Activated T-cell treated with anti-CD3 and anti-CD28 coated beads for 1 hour (primary cell): ENCODE results near the gene DHX58.
A peak's percentile ranks its signal among the peaks of the same experiment; 100 is the strongest.

Source experiments
- DNase-seq: peaks from one replicate; pipeline ENCODE4 v3.0.0-alpha.2; 2020; ENCODE audit warnings: low read depth

DHX58 gene

DNA sequence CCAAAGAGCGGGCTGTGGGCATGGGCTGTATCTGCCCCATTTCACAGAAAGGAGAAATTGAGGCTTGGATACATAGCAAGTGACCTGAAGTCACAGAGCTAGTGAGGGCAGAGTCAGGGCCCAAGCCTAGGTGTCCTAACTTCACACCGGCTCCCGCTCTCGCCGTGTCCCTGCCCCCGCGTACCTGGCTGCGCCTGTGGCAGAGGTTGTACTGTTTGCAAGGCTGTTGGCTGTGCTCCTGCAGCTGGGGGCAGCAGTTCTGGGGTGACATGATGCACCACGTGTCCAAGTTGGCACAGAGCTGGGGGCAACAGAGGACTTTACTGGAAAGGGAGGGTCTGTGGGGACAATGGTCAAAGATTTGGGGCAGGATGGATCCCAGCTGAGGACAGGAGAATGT, 3.4 kb downstream of the DHX58 start:
- no peak for DNase-seq

DNA sequence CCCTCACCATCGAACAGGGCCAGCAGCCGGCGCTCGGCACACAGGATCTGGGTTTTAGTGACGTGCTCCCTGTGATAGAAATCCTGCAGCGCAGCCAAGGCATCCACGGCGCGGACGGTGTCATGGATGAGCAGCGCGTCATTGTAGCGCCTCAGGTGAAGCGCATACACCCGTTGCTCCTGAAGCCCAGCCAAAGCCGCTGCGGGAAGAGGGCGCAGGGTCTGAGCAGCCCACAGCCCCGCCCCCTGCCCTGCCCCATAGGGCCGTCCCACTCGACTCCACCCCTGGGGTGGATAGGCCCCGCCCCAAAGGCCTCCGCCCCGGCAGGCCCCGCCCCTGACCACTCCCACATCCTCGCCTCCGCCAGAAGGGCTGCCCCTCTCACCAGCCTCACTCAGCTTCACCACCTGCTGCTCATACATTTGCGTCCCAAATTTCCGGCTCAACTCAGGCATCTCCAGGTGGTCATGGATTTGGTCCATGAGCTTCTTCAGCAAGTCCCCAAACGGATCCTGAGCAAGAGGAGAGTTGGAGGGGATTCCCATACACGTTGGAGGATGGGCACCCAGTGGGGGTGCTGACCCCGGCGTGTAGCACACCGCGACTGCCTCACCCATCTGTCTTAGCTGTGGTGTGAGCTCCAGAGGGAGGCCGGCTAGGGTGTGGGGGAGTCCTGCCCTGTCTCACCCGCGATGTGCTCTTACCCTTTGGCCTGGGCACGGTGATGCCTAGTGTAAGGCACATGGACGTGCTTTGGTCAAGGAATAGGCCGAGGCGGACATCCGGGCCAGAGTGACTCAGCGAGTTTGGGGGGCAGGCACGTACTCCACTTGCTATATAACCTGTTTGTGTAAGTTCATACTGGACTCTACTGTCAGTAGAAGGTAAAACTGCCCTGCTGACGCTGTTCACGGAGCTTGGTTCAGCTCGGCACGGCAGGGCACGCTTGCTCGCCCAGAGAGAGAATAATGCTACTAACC, 4.6 kb downstream of the DHX58 start:
- DNase-seq: peak; percentile 85

DNA sequence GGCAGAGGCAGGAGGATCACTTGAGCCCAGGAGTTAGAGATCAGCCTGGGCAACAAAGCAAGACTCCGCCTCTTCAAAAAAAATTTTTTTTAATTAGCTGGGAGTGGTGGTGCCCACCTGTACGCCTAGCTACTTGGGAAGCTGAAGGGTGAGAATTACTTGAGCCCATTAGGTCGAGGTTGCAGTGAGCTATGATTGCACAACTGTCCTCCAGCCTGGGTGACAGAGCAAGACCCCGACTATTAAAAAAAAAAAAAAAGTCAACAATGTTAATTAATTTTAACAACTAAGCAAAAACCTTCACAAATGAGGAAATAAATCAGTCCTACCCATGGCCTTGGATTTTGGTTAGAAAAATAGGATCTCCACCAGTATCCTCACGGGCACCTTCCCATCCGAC, 5.4 kb downstream of the DHX58 start:
- no peak for DNase-seq

DNA sequence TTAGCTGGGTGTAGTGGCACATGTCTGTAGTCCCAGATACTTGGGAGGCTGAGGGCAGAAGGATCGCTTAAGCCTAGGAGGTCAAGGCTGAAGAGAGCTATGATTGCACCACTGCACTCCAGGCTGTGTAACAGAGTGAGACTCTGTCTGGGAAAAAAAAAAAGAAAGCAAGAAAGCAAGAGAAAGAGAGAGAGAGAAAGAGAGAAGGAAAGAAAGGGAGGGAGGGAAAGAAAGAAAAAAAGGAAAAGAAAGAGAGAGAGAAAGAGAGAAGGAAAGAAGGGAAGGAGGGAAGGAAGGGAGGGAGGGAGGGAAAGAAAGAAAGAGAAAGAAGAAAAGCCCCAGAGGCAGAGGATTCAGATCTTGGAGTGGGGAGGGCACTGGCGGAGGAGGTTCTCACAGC, 6.5 kb downstream of the DHX58 start:
- DNase-seq: no peak

DNA sequence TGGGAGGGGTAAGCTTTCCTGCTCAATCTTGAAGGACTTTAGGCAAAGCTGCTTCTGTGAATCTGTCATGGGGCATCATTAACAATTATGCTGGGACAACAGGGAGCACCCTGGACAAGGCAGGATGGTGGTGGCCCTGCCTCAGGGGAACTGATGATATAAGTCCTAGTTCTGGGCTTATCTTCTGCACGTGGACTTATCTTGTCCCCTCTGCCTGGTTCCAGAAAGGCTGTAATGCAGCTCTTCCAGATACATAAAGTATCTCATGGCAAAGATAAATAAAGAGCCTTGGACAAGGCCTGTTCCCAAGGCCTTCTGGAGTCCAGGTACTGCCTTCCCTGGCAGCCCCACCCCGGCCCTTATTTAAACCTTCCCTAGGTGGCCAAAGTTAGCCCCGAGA, 8.2 kb downstream of the DHX58 start:
- no peak for DNase-seq

DNA sequence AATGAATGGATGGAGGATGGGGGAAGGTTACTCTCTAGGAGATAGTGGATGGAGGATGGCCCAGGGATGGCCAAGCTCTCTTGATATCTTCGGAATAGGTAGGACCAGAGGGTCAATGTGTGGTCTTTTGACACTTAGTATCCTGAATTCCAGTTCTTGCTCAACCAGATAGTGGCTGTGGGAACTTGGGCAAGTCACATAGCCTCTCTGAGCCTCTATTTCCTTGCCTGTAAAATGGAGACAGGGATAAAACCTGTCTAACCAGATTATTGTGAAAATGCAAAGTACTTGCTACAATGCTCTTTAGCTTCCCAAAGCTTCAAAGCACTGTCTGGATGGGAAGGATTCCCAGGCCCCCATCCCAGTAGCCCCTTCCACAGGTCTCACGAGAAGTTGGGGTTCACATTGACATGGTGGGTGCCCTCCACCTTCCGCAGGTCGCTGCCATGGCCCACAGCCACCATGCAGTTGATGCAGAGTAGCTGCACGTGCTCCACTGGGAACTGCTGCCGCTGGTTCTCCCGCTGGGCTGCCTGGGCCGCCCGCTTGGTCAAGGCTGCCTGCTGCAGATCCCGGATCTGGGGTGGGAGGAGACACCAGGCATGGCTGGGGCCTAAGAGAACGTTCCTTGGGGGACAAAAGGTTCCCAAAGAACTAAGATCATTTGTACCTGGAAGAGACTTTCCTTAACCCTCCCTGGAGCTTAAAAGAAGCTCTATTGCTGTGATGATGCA, 9.1 kb downstream of the DHX58 start:
- DNase-seq: no peak

DNA sequence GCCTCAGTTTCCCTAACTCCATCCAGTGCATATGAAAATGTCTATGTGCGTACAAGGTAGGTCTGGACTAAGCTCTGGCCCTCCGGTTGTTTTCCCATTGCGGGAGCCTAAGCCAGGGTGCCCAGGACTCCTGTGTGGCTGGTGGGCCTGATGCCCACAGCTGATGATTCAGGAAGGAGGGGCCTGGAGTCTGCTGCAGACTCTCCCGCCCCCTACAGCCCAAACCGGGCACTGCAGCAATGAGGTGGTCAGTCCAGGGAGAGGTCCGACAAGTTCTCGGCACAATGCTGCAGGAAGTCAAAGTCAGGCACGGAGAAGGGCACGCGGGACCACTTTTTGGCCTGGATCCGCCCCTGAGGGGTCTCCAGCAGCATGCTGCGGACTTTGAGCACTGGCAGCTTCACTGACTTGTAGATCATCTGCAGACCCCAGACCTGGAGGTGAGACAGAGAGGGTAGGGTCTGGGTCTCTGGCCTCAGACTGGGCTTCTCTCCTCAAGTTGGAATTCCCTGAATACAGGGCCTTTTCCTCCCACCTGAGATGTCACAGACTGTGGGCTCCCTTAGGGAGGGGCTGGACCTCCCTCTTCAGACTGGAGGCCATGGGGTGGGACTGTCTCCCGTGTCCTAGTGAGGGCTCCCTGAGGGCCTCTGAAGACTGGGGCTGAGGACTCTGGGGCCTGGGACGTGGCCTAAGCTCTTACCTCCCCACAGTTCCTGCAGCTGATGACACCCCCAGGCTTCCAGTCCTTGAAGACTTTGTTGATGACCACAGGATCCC, 10.8 kb downstream of the DHX58 start:
- DNase-seq: peak; percentile 55

DNA sequence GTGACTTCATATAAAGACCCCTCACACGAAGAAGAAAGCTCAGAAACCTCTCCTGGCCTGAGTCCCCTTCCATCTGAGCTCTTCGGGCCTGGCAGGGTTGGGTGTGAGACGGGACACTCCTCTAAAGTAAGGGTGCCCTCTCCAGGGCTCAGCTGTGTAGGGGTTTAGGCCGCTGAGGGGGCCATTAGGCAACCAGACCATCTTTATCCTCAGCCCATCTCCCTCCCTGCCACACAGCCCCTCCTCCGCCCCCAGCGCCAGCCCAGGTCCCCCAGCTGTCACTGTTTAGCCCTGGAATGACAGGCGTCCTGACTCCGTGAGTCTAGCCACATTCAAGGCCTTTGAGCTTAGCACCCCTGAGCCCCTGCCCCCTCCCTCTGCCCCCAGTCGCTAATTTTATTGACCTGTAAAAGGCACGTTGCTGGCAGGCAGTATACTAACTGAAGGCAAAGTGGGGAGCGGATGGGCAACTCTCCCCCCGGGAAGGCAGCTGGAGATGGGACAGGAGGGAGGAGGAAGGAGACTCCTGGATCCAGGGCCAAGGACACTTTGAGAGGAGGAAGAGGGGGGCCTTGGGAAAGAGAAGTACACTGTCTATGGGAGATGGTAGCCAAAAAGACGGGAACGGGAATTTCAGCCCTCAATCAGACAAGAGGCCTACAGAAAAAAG, 13.6 kb downstream of the DHX58 start:
- DNase-seq: no peak

DNA sequence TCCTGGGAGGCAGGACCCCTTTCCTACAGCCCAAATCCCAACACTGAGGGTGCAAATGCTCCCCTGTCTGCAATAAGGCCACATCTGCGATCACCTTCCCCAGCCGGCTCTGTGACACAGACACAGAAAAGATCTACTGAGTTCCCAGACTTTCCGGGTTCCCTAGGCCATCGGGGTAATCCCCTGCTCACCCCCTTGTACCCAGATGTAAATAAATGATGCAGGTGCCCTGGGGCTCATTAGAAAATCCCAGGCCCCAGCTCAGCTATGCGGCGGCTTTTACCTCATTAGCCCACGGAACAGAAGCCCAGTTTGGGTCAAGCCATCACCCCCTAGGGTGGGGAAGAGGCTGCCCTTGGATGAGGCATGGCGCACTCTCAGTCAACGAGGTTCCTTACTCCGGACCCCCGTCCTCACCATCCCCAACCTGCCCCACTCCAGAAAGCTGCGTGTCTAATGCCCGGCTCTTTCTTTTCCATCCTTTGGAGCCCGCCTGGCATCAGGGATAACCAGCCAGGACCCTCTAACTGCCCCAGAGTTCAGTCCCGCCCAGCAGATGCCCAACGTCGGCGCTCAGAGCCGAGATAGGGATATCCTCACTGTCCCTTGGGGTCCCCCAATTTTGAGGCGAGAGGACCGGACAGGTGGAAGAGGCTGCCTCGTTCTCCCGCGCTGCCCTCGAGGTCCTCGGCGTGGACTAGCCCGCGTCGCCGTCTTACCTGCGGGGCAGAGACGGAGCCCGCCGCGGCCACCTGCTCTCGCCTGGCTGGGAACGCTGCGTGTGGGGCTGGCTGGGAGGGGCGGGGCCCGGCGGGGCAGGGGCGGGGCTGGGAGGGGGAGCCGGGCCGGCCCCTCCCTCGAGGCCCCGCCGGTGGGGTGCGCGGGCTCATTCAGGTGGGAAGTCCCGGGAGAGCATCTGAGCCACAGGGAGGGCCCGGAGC, 14.6 kb downstream of the DHX58 start, which contains the start of gene ZNF385C:
ZNF385C (minus strand) TSS at position 783 of the 941 bp plus-strand sequence. CDS start 35,417 bp downstream, outside the sequence.
- DNase-seq: peak; percentile 42

DNA sequence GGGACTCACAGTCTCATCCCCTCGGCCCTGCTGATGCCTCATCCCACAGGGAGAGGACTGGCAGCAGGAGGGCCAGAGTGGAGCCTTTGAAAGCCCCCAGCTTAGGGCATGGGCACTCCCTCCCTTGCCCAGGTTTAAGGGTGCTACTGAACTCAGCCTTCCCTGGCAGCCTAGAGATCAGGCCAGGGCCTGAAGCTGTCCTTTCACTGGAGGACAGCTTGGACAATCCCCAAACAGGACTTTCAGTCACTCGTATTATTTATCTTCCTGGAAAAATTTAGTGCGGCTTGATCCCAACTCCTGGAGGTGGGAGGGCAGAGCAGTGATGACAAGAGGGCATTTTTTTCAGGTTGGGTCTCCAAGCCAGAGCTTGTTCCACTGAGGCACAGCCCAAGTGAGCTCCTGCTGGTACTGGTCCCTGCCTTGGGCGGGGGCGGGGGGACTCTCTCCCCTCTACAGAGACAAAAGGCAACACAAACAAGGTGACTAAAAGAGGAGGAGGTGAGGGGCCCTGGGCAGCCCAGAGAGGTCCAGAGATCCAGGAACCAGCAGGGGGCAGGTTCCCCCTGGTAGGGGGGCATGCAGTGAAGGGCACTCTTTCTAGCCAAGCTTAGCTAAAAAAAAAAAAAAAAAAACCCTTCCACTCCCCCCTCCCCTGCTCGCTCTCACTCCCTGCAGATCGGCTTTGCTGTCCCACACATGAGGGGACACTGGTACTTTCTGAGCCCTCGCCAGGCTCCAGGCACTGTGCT, 16.0 kb downstream of the DHX58 start:
- no peak for DNase-seq

DNA sequence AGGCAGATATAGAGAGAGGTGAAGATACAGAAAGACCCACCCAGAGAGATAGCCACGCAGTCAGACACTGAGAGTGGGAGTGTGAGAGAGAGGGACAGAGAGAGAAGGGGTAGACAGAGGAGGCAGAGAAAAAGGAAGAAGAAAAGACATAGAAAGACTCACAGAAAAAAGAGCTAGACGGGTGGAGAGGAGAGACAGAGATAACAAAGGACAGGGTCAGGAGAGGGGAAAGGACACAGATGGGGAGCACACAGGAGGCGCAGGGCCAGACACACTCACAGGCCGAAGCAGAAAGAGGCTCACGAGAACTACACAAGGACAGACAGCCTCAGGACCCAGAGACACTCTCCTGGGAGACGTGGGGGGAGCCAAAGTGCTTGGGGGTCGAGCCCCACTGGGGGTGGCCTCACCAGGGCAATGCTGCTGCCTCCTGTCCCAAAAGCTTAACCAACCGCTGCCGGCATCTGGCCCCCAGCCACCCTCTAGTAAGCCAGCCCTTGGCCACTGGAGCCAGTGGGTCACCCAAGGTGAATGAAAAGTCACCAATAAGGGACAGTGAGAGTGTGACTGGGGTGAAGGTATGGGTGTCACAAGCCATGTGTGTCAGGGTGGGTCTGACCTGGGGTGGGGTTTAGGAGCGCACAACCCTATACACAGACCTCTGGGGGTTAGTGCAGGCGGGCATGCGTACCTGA, 18.0 kb downstream of the DHX58 start:
- DNase-seq: no peak

DNA sequence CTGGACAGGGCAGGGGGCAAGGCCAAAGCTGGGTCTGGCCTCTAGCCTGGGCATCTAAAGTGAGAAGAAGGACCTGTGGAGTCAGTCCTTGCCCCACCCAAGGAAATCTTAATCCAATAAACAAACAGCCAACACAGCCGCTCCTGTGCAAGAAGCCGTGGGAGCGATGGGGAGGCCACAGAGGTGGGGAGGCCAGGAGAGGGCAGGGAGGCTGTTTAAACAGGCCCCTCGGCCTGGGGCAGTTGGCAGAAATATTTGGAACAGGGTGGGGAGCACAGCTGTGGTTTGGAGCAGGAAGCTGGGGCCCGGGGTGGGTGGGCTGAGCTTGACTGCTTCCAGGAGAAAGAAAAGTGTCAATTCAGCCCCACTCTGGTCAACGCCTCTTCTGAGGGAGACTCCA, 19.6 kb downstream of the DHX58 start:
- no peak for DNase-seq

DNA sequence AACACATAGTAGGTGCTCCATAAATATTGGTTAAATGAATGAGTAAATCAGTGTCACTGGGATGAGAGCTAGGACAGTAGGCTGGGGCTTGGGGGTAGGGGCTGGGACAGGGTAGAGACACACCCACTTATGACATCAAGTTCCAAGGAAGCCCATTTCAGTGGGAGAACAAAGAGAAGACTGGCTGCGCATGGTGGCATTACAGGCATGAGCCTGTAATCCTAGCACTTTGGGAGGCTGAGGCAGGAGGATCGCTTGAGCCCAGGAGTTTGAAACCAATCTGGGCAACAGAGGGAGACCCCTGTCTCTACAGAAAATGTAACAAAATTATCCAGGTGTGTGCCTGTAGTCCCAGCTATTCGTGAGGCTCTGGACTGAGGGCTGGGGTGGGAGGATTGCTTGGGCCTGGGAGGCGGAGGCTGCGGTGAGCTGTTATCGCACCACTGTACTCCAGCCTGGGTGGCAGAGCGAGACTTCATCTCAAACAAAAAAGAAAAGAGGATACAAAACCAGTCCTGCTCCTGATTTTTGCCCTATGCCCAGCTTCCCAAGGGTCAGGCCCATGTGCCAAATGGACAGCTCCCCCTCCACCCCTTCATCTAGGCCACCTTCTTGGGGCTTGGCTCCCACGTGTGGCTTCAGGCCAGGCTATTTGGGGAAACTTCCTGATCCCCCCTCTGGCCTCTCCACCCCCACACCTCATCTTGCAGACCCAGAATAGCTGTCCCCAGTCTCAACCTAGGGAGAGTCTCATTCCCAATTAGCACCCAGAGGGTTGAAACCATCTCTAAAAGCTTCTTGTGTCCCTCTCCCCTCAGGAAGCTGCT, 21.3 kb downstream of the DHX58 start:
- no peak for DNase-seq

DNA sequence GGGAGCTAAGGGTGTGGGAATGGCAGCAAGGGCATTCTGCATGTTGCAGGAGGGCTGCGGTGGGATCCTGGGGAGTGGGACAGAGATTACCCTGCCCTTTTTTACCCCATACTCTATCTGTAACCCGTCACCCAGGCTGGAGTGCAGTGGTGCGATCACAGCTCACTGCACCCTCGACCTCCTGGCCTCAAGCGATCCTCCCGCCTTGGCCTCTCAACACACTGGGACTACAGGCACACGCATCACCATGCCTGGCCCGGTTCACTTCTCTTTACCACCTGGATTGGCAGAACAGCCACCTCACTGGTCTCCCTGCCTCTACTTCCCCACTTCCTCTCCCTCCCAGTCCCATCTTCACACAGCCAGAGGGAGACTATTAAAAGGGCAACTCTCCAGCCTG, 23.8 kb downstream of the DHX58 start:
- DNase-seq: no peak

DNA sequence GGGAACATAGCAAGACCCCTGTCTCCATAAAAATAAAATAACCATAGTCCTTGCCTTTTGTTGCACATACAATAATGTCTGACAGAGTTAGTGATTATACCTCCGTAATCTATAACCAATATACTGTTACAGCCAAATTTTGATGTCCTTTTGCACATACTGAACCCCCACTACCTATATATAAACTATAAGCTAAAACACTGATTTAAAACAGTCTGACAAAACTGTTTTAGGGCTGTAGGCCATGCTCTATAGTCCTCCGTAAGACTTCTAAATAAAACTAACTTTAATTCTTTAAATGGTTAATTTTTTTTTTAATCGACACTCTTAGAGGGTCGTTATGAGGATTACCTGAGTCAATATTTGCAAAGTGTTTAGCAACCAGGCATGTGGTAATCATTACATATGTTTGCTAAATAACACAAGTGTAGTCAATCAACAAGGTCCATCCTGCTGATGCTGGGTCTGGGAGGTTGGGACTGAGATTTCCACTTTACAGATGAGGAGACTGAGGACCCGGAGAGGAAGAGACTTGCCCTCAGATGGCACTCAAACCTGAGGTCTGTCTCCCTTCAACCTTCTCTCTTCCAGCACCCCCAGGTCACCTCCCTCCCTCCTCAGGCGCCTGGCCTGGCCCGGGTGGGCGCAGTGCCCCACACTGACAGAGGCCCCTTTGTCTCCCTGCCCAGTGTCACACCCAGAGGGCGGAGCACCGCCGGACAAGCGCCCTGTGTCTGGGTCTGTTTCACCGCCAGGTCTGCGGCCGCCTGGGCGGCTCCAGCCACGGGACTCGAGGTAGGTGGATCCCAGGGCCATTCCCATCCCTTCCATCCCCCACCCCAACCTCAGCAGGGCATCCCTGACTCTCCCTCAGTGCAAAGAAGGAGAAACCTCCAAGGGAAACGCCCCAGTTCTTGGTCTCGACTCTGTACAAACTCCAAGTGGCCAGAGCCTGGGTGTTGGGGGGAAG, 24.5 kb downstream of the DHX58 start:
- no peak for DNase-seq

DNA sequence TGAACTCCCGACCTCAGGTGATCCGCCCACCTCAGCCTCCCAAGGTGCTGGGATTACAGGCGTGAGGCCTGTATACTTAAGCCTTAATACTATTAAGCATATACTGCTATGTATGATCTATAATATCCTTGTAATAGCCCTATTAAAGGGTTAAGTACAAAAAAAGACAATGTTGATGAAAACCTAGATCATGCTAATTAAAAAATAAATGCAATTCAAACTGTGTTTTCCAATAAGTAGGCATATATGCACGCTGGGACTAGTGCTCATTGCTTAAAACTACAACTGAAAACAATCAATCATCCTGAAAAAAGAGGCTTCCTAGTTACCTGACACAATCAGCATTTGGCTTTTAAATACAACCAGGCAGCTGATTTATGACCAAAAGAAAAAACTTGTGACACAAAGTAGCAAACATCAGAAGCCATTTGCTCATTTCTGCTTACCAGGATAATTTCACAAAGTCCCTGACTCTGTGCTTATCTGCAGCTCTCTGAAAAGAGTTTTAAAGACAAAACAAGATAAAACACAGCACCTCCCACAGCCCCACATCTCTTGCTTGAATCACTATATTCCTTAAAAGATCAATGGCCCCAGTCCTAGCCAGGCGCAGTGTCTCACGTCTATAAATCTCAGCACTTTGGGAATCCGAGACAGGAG, 25.3 kb downstream of the DHX58 start:
- no peak for DNase-seq
